ENCODE measurements around the gene CDC42BPA. TPM values are rescaled to one million over a fixed set of nuclear protein-coding genes. Genes with fewer than 3 reads are reported as not detected.

The CDC42BPA gene
- total RNA-seq, 2 donors from 2014 or later, result 1.2 to 2.5 TPM

DNA sequence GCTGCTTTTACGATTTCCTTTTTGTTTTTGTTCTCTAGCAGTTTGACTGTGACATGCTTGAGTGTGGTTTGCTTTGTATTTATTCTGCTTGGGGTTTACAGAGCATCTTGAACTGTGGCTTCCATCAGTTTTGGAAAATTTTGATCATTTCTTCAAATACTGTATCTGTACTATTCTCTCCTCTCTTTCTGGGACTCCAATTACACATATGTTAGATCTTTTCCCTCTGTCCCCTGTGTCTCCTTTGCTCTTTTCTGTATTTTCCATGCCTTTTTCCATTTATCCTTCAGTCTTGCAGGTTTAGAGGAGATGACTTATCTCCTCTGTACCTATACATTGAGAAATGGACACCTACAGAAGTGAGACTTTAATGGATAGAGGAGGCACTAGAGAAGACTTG, 346.5 kb downstream of the CDC42BPA start:
- Mint-ChIP-seq H3K27me3 (no peaks in the 10 kb centered on the region), H3K4me3 (no peak overlapping the region), H3K4me1 (peaks cover 9% of the 10 kb centered on the region), H3K27ac (no peak overlapping the region), H3K36me3 (ENCODE audit: low read depth) (peaks cover 5% of the 10 kb centered on the region)
- no peaks in the 10 kb centered on the region for H3K9me3 ChIP-seq (ENCODE audit: control insufficient read depth, low read length, poor library complexity, severe bottlenecking)
- DNase-seq, result no peak
- no peak for ATAC-seq

DNA sequence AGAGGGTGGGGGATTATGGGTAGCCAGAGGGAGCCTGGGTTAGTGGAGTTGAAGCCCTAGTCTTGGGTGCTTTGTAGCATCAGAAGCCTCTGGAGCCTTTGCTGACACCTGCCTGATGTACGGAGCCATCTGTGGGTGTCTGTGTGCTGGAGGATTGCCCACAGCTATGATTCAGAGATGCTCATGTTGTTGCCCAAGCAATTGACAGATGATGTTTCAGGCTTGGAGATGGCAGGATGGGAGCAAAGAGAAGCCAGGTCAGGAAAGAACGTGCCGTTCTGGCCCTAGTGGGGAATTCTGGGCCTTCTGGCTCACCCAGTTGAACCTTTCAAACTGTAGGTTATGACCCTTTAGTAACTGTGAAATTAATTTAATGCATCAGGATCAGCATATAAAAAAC, 350.6 kb downstream of the CDC42BPA start:
- ATAC-seq, result no peak
- Mint-ChIP-seq H3K27ac (peak overlapping the region; percentile 57), H3K4me3 (no peak overlapping the region), H3K27me3 (no peaks in the 10 kb centered on the region), H3K36me3 (ENCODE audit: low read depth) (peaks cover 5% of the 10 kb centered on the region), H3K4me1 (peaks cover 19% of the 10 kb centered on the region)
- DNase-seq, result no peak
- H3K9me3 ChIP-seq (ENCODE audit: control insufficient read depth, low read length, poor library complexity, severe bottlenecking), result no peaks in the 10 kb centered on the region

DNA sequence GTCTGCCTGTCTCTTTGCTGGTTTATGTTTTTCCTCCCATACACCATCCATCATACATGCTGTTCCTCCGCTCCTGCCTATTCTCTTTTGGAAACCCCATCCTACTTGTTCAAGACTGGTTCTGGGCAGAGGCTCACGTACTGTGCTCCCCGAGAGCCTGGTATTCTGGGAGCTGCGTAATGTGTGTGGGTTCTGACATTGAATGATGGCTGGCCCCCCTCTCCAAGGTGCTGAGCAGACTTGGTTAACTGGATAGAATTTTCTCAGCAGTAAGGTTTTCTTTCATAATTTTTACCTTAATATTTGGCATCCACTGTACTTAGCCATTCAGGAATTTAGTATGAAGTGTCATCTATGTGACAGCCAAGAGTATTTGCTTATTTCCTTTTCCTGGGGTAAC, 351.6 kb downstream of the CDC42BPA start:
- no peaks in the 10 kb centered on the region for H3K9me3 ChIP-seq (ENCODE audit: control insufficient read depth, low read length, poor library complexity, severe bottlenecking)
- Mint-ChIP-seq H3K27me3 (no peaks in the 10 kb centered on the region), H3K27ac (no peak overlapping the region), H3K4me3 (no peak overlapping the region), H3K36me3 (ENCODE audit: low read depth) (peaks cover 5% of the 10 kb centered on the region), H3K4me1 (peaks cover 19% of the 10 kb centered on the region)
- no peak for ATAC-seq
- no peak for DNase-seq

DNA sequence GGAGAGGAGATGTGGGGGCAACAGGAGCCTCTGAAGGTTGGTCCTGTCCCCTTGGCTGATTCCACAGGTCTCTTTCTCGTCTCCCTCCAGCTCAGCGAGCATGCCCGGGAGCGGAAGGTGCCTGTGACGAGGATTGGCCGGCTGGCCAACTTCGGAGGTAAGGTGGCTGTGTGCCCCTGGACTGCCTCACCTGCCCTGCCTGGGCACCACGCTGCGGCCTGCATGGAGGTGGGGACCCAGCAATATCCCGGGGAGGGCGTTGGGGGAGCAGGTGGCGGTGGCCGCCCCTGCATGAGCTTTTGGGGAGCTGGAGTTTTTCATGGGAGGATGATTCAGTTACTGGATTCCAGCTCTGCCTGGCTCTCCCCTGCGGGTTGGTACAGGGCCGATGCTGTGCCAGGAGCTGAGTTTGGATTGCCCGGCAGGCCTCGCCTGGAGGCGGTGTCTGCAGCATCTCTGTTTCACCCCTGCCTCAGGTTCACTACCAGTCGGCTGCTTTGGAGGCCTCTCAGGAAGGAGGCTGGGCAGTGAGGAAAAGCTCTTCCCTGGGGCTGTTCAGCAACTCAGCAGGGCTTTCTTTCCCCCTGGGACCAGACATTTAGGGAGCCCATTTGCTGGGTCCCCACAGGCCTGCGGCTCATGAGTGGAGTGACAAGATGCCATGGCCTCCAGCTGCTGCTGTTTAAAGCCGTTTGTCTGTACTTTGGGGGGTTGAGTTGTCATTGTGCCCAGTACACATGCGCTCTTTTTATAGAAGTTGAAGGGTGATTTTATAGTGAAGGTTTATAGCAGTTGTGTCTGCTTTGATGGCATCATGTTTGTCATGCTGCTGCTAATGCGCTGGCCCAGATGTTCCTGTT, 352.5 kb downstream of the CDC42BPA start:
- H3K4me1 Mint-ChIP-seq, result peaks cover 19% of the 10 kb centered on the region
- no peak overlapping the region for H3K27ac Mint-ChIP-seq
- DNase-seq, result no peak
- H3K9me3 ChIP-seq (ENCODE audit: control insufficient read depth, low read length, poor library complexity, severe bottlenecking), result no peaks in the 10 kb centered on the region
- H3K4me3 Mint-ChIP-seq, result no peak overlapping the region
- no peak for ATAC-seq
- no peaks in the 10 kb centered on the region for H3K27me3 Mint-ChIP-seq
- H3K36me3 Mint-ChIP-seq (ENCODE audit: low read depth), result peaks cover 5% of the 10 kb centered on the region

DNA sequence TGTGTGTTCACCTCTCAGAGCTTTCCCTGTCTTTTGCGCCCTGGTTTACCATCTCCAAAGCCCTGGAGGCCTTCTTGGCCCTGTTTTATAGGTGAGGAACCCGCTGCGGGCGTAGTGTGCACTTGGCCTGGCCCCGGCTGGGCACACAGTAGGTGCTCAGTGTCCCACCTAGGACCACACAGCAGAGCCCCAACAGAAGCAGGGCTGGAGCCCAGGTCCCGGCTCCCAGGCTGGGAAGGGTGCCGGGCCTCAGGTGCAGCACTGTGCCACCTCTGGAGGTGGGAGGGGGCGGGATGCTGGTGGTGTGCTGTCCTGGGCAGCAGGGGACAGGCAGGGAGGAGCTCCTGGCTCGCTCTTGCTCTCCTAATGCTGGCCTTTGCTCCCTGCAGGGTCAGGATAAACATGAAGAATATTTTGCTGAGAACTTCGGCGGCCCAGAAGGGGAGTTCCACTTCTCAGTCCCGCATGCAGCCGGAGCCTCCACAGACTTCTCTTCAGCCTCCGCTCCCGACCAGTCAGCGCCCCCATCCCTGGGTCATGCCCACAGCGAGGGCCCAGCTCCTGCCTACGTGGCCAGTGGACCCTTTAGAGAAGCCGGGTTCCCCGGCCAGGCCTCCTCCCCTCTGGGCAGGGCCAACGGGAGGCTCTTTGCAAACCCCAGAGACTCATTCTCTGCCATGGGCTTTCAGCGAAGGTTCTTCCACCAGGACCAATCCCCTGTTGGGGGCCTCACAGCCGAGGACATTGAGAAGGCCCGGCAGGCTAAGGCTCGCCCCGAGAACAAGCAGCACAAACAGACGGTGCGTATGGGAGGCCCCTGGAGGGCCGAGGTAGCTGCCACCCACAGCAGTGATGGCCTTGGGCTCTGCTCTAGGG, 353.4 kb downstream of the CDC42BPA start:
- H3K36me3 Mint-ChIP-seq (ENCODE audit: low read depth), result peaks cover 5% of the 10 kb centered on the region
- ATAC-seq, result no peak
- no peaks in the 10 kb centered on the region for H3K27me3 Mint-ChIP-seq
- no peaks in the 10 kb centered on the region for H3K9me3 ChIP-seq (ENCODE audit: control insufficient read depth, low read length, poor library complexity, severe bottlenecking)
- H3K4me3 Mint-ChIP-seq, result no peak overlapping the region
- DNase-seq, result no peak
- peaks cover 19% of the 10 kb centered on the region for H3K4me1 Mint-ChIP-seq
- H3K27ac Mint-ChIP-seq, result no peak overlapping the region

DNA sequence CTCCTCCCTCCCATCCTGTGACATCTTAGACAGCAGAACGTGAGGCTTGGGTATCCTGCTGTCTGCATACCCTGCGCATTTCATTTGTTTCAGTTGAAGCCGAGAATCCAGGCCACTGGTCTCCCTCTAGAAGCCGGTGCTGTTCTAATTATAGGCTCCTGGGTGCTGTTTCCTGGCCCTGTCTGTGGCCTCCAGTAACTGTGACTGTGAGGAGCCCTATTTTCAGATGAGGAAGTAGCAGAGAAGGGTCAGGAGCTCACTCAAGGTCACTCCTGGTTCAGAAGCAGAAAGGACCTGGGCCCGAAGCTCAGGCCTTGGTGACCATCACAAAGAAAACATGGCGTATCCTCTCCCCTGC, 354.2 kb downstream of the CDC42BPA start:
- Mint-ChIP-seq H3K4me1 (peaks cover 22% of the 10 kb centered on the region), H3K4me3 (no peak overlapping the region), H3K27me3 (no peaks in the 10 kb centered on the region), H3K36me3 (ENCODE audit: low read depth) (no peaks in the 10 kb centered on the region), H3K27ac (no peak overlapping the region)
- ATAC-seq (no peak), DNase-seq (no peak)
- no peaks in the 10 kb centered on the region for H3K9me3 ChIP-seq (ENCODE audit: control insufficient read depth, low read length, poor library complexity, severe bottlenecking)

DNA sequence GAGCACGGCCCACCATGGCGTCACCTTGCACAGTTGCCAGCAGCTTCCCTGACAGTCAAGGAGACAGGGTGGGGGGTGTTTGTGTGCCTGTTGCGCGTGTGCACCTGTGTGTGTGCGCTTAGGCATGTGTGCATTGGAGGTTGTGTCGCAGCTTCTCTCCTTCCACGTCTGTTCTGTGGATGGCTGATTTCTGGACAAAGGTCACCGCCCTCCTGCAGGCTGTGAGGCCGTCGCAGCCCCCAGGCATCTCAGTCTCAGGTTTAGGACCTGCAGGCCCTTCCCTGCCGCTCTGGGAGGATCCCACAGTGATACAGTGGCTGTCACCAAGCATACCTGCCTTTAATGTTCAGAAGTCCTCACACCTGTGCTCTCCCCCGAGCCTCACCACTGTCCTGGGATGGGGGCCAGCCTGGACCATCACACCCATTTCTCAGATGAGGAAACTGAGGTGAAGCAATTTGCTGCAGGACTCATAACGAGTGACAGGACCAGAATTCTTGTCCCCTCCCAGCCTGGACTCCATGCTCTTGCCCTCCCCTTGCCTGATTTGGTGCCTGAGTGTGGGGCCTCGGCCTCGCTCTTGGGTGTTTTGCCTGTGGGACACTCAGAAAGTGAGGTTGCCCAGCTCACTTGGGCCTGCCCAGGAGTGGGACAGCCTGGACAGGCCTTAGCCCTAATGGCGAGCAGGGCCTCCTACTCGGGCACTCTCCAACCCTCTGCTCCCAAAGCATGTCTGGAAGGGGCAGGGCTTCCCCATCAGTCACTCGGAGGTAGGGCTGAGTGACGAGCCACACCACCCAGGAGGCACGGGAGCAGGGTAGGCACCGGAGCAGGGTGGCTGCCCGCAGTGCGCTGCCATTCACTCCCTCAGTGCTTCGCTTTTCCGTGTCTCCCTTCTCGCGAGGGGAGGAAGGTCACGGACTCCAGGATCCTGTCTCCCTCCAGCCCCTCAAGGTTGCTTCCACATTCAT, 355.6 kb downstream of the CDC42BPA start:
- H3K36me3 Mint-ChIP-seq (ENCODE audit: low read depth), result no peaks in the 10 kb centered on the region
- H3K4me1 Mint-ChIP-seq, result peaks cover 33% of the 10 kb centered on the region
- no peaks in the 10 kb centered on the region for H3K27me3 Mint-ChIP-seq
- no peak overlapping the region for H3K4me3 Mint-ChIP-seq
- ATAC-seq (no peak), DNase-seq (no peak)
- H3K9me3 ChIP-seq (ENCODE audit: control insufficient read depth, low read length, poor library complexity, severe bottlenecking), result no peaks in the 10 kb centered on the region
- H3K27ac Mint-ChIP-seq, result no peak overlapping the region

DNA sequence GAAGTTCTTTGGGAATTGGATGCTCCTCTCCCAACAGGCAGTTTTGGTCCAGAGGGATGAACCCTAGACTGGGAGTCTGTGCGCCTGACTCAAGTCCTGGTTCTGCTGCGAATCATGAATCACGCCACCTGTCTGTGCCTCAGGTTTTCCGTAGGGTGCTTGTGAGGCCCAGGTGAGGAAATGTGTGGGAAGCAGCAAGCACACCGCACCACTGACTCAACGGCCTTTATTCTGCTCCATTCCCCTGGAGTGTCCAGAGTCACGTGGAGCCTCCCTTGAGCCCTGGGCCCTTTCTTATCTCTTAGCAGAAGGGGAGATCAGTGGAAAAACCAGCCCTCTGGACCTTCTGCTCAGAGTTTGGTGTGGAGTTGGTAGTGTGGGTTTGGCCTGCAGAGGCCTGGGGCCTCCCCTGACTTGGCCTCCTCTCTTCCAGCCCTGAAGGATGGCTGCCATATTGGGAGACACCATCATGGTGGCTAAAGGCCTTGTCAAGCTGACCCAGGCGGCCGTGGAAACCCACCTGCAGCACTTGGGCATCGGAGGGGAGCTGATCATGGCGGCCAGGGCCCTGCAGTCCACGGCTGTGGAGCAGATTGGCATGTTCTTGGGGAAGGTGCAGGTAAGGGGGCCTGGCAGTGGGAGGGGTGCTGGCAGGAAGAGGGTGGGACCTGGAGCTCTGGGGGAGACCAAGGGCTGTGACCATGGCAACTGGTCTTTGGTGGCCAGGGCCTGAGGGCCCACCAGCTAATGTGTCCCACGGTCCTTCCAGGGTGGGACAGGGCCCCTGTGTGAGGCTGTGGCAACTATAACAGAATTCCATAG, 357.1 kb downstream of the CDC42BPA start:
- H3K4me3 Mint-ChIP-seq, result no peak overlapping the region
- ATAC-seq, result no peak
- H3K9me3 ChIP-seq (ENCODE audit: control insufficient read depth, low read length, poor library complexity, severe bottlenecking), result no peaks in the 10 kb centered on the region

DNA sequence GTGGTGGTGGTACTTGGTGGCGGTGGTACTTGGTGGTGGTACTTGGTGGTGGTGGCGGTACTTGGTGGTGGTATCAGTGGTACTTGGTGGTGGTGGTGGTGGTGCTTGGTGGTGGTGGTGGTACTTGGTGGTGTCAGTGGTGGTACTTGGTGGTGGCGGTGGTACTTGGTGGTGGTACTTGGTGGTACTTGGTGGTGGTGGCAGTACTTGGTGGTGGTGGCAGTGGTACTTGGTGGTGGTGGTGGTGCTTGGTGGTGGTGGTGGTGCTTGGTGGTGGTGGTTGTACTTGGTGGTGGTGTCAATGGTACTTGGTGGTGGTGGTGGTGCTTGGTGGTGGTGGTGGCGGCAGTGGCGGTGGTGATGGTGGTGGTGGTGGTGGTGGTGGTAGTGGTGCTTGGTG, 358.0 kb downstream of the CDC42BPA start:
- Mint-ChIP-seq H3K4me3 (no peak overlapping the region), H3K27ac (no peak overlapping the region), H3K4me1 (peaks cover 27% of the 10 kb centered on the region), H3K27me3 (no peaks in the 10 kb centered on the region), H3K36me3 (ENCODE audit: low read depth) (no peaks in the 10 kb centered on the region)
- ATAC-seq, result no peak
- H3K9me3 ChIP-seq (ENCODE audit: control insufficient read depth, low read length, poor library complexity, severe bottlenecking), result no peaks in the 10 kb centered on the region
- no peak for DNase-seq

More for the DNA sequence above, 357.1 kb downstream of the CDC42BPA start:
- no peak for DNase-seq
- Mint-ChIP-seq H3K27ac (no peak overlapping the region), H3K36me3 (ENCODE audit: low read depth) (no peaks in the 10 kb centered on the region), H3K4me1 (peaks cover 28% of the 10 kb centered on the region), H3K27me3 (no peaks in the 10 kb centered on the region)

DNA sequence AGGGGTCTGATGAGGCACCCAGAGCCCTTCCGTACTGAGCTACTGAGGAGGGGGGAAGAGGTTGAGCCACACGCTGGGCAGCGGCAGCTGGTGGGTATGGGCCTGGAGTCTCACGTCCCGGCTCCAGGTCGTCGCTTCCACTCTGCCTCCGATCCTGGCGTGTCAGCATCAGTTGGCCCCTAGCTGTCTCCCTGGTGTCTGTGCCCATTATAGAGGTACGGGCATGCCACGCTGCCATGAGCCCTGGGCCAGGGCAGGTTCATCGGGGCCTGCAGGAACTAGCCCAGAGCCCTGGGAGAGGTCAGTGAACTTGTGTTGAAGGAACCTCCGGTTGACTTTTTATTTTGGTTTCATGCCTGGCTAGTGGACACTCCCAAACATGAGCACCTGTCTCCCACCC, 360.0 kb downstream of the CDC42BPA start:
- ATAC-seq (no peak), DNase-seq (no peak)
- Mint-ChIP-seq H3K27ac (no peak overlapping the region), H3K27me3 (no peaks in the 10 kb centered on the region), H3K4me3 (no peak overlapping the region), H3K36me3 (ENCODE audit: low read depth) (no peaks in the 10 kb centered on the region), H3K4me1 (peaks cover 26% of the 10 kb centered on the region)
- H3K9me3 ChIP-seq (ENCODE audit: control insufficient read depth, low read length, poor library complexity, severe bottlenecking), result no peaks in the 10 kb centered on the region

DNA sequence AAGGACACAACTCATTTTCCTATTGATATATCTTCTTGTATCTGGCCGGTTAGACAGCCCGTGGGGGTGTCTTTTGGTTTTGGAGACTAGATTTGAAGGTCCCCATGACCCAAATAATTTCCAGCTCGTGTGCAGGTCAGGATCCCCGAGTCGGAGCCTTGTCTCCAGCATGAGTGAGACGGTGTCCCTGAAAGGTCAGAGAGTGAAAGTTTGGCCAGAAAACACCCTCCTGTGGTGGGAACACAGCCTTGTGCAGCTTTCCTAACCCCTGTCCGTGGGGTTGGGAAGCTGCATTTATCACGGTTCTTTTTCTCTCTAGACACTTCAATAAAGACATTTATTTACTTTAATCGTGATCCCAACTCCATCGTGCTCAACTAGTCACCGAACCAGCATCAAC, 360.6 kb downstream of the CDC42BPA start:
- no peaks in the 10 kb centered on the region for H3K9me3 ChIP-seq (ENCODE audit: control insufficient read depth, low read length, poor library complexity, severe bottlenecking)
- Mint-ChIP-seq H3K27ac (no peak overlapping the region), H3K27me3 (no peaks in the 10 kb centered on the region)

More for the DNA sequence above, 360.6 kb downstream of the CDC42BPA start:
- no peak for ATAC-seq
- no peak for DNase-seq
- Mint-ChIP-seq H3K4me3 (no peak overlapping the region), H3K4me1 (peaks cover 25% of the 10 kb centered on the region), H3K36me3 (ENCODE audit: low read depth) (no peaks in the 10 kb centered on the region)

Data from T-helper 17 cell (primary cell).